Non-pigmented ciliary epithelial cell (primary cell): Measurements from ENCODE around the gene HELQ.

ENCODE experiments used
- DNase-seq: peaks from one replicate; pipeline ENCODE4 v3.0.0-alpha.2; 2010; ENCODE audit warnings: low read depth

The HELQ gene

GRCh38 chr4:83372931-83373330 is 82.7 kb downstream of the HELQ start:
- DNase-seq = no peak

- DNase-seq = no peak
These were observed 83.7 kb downstream of the HELQ start for GRCh38 chr4:83371936-83372335.

- DNase-seq = no peak
These were observed 84.4 kb downstream of the HELQ start for GRCh38 chr4:83371235-83371634.

- DNase-seq = no peak
These were observed 85.0 kb downstream of the HELQ start for GRCh38 chr4:83370640-83370906.

- DNase-seq = no peak
These were observed 85.6 kb downstream of the HELQ start for GRCh38 chr4:83369831-83370639.

- DNase-seq = no peak
These were observed 91.3 kb downstream of the HELQ start for GRCh38 chr4:83364312-83364711.

GRCh38 chr4:83362492-83363329 is 92.9 kb downstream of the HELQ start:
- no peak for DNase-seq

GRCh38 chr4:83361416-83362103 is 94.1 kb downstream of the HELQ start:
- no peak for DNase-seq

GRCh38 chr4:83360018-83360417 is 95.6 kb downstream of the HELQ start:
- no peak for DNase-seq

GRCh38 chr4:83358410-83358809 is 97.2 kb downstream of the HELQ start:
- peak; percentile 83 for DNase-seq
